HG02884 (cell line): Measurements from ENCODE around the gene FREM3.
"Not testable (repeated sequence)": the region's sequence is repeated elsewhere in the genome, so short reads cannot be mapped to it uniquely, and the experiment has no call there.

Experiments
- ATAC-seq: cut with Tn5 transposase; IDR thresholded peaks from one replicate; pipeline ENCODE4 v1.9.1; 2021; ENCODE audit warnings: mild to moderate bottlenecking, moderate library complexity; ENCODE audit not compliant: unreplicated experiment

FREM3 gene

DNA sequence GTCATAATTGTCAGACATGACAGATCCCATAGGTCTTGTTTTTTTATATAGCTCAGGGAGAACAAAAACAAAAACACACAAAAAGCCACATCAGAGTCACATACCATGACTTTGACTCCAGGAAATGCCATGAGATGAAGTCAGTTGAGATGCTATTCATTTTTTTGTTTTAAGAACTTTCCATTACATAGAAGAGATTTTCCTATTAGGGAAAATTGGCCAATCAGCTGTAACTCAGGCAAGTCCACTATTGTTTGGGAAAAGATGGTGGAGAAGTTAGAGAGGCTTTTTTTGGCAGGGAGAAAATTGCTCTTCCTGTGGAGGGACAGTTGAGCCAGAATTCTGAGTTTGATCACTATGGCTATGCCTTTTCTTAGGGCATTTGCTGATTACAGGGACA lies 114.4 kb downstream of the FREM3 start:
- no peak for ATAC-seq

DNA sequence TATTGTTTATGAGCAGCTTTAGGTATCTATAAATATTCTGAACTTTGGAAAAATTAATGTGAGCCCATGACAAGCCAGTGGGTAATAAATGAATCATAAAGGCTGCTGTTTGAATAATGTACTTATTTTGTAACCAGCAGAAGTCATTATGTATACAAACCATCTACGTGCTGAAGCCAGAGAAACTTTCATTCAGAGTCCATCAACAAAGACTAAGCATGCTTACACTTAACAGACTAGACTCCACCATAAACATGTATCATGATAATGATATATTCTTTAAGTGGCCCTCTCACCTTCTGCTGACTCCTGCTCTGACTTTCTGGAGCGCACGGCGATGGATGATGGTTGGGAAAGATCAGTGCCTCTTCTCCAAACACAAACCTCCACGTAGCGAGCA lies 114.9 kb downstream of the FREM3 start:
- ATAC-seq: no peak

DNA sequence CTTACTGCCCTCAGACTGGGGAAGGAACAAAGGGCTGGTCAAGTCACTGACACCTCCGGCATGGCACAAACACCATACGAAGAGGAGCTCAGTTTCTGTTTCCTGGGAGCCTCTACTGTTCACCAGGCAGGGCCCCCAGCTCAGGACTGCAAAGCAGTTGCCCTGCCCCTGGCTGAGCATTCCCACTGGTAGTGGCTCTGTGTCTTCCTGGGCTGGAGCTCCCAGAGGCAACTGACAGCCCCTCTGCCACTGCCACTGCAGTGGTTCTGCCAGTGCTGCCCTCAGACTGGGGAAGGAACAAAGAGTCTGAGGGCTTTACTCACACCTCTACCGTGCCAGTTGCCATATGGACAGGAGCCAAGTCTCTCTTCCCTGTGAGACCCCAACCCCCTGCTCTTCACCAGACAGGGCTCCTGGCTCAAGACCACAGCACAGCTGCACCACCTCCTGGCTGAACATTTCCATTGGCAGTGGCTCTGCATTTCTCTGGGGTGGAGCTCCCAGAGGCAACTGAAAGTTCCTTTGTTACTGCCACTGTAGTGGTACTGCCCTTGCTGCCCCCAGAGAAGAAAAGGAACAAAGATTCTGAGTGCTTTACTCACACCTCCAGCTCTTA lies 119.0 kb downstream of the FREM3 start:
- ATAC-seq: no peak

GRCh38 chr4:143575331-143575730 lies 125.1 kb downstream of the FREM3 start:
- no peak for ATAC-seq

DNA sequence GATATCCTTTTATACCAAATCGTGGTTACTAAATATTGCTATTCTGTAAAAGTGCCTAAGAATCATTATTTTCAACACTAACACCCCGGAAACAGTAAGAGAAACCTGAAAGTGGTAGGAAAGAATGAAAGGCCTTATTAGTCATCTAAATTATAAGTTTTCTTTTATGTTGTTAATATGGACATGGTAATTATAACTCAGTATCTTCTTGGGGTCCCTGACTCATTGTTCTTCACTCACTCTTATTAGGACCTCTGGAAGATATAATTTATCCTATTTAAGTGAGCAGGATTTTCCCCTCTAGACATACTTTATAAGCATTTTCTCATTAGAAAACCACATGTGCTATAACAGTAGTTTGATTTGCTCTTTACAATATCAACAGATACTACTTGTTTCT lies 136.0 kb downstream of the FREM3 start:
- no peak for ATAC-seq

DNA sequence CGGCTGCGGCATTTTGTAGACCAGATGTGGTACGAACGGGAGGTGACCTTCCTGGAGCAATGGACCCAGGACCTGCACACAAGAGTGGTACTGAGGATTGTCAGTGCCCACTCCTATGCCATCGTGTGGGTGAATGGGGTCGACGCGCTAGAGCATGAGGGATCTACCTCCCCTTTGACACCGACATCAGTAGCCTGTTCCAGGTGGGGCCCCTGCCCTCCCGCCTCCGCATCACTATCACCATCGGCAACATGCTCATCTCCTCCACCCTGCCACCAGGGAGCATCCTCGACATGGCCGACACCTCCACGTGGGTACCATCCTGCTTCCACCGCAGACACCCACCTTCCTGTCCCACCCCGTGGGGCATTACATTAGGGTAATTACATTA lies 140.7 kb downstream of the FREM3 start:
- ATAC-seq: no peak

DNA sequence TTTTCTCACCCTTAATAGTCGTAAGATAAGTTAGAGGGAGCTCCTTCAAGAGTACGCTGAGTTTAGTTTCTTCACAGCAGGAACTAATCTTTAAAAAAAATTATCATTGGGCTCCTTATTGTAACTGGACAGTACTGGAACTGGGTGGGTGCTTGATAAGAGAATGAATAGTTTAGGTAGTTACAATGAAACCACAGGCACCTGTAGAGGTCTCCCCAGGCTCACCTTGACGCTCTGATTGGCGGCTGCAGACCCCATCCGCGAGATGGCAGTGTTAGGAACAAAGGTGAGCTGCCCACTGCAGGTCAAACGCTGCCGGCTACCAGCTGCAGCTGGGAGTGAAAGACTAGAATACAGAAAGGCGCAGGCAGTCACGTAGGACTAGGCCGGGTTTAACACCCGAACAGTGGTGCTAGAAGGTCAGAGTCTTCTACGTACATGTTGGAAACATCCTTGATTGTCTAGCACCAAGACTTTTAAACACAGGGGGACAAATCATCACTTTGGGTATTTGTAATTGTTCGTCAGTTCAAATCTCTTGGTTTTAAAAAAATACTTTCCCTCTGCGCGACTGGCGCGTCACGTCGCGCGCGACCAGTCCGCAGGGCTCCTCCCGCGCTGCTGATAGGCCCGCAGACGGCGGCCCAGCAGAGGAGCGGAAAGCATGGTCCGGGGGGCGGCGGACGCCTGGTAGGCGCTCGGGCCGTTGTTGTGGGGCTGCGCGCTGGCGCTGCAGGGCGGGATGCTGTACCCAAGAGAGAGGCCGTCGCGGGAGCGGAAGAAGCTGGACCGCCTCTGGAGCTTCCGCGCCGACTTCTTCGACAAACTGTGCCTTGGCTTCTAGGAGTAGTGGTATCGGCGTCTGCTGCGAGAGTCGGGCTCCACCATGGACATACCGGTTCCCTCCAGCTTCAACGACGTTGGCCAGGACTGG lies 141.4 kb downstream of the FREM3 start:
- peak; percentile 77 for ATAC-seq

DNA sequence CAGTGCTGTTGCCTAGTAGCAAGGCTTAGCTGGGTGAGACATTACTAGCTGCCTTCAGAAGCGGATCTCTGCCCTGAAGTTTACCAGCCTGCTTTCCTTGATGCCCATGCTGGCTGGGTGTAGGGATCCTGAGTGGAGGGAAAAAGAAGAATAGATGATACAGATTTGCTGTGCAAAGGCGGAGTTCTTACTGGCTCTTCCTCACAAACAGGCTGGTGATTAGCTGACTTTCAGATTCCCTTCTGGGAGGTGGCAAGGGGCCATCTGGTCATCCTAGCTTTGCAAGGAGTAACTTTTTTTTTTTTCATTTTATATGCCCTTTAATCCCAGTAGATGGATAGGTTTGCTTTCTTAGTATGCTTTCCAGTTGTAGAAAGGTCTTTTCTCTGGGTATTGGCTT lies 142.2 kb downstream of the FREM3 start:
- ATAC-seq: no peak

DNA sequence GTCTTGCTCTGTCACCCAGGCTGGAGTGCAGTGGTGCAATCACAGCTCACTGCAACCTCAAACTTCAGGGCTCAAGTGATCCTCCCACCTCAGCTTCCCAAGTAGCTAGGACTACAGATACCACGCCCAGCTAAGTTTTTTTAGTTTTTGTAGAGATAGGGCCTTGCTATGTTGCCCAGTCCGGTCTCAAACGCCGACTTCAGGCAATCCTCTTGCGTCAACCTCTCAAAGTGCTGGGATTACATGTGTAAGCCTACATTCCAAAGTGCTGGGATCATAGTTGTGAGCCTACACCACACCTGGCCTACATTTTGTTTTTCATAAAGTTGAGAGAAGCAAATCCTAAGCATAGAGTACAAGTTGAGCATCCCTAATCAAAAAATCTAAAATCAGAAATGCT lies 144.8 kb downstream of the FREM3 start:
- ATAC-seq: no peak

- peak; percentile 73 for ATAC-seq
Observed at GRCh38 chr4:143554728-143555597, 145.5 kb downstream of the FREM3 start.

GRCh38 chr4:143549928-143550327 lies 150.5 kb downstream of the FREM3 start:
- no peak for ATAC-seq

DNA sequence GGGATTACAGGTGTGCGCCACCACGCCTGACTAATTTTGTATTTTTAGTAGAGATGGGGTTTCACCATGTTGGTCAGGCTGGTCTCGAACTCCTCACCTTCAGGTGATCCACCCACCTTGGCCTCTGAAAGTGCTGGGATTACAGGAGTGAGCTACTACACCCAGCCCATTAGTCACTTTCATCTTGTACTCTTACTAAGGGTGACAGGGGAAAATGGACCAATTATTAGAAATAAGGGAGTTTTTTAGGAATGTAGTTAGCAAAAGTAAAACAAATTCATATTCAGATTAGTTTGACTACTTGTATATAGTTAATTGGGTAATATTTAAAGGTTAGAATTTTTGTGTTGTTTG lies 160.8 kb downstream of the FREM3 start:
- no peak for ATAC-seq

- ATAC-seq: peak; percentile 64
Observed at GRCh38 chr4:143538979-143539669, 161.4 kb downstream of the FREM3 start.

- no peak for ATAC-seq
Observed at GRCh38 chr4:143531788-143532491, 168.5 kb downstream of the FREM3 start.

GRCh38 chr4:143531380-143531779 lies 169.1 kb downstream of the FREM3 start:
- ATAC-seq: peak; percentile 53

DNA sequence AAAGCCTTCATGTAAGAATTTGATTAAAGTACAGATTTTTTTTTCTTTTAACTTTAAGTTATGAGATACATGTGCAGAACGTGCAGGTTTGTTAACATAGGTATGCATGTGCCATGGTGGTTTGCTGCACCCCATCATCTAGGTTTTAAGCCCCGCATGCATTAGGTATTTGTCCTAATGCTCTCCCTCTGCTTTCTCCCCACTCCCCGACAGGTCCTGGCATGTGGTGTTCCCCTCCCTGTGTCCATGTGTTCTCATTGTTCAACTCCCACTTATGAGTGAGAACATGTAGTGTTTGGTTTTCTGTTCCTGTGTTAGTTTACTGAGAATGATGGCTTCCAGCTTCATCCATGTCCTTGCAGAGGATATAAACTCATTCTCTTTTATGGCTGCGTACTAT lies 172.4 kb downstream of the FREM3 start:
- not testable (repeated sequence) for ATAC-seq
